Measurements from ENCODE around the gene MISP.

Gene MISP

GRCh38 chr19:769616-770015 is 18.7 kb downstream of the MISP start:
- TF ChIP-seq CTCF (IDR thresholded peaks at IDR 0.05) = no peak

GRCh38 chr19:771332-771785 is 20.4 kb downstream of the MISP start:
- no peak for TF ChIP-seq CTCF (IDR thresholded peaks at IDR 0.05)

DNA sequence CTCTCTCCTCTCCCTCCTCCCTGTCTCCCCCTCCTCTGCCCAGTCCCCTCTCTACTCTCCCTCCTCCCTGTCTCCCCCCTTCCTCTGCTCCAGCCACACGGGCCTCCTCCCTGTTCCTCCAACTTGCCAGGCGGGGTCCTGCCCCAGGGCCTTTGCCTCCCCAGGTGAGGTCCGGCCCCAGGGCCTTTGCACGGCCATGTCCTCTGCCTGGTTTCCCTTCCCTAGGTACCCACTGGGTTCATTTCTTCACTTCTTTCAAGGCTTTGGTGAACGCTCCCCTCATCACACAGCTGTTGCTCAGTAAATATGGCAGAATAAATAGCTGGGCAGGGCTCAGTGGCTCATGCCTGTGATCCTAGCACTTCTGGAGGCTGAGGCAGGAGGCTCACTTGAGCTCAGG is 21.2 kb downstream of the MISP start:
- no peak for TF ChIP-seq CTCF (IDR thresholded peaks at IDR 0.05)

- no peak for TF ChIP-seq CTCF (IDR thresholded peaks at IDR 0.05)
Observed at GRCh38 chr19:772730-773436, 22.0 kb downstream of the MISP start.

DNA sequence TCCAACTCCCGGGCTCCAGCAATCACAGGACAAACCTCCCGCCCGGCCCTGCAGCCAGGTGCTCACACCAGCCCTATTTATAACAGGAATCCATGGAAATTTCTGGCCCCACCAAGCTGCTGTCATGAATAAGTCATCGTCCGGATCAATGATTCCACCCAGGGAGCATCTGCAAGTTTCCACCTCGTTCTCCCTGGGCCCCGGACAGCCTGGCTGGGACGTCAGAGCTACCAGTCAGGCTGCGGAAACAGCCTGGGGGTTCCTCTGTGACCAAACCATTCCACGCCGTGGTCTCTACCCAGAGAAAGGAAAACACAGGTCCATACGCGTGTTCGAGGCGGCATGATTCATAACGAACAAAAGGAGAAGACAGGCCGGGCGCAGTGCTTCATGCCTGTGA is 25.6 kb downstream of the MISP start:
- TF ChIP-seq CTCF (IDR thresholded peaks at IDR 0.05) = no peak

GRCh38 chr19:778910-779653 is 28.2 kb downstream of the MISP start:
- TF ChIP-seq CTCF (IDR thresholded peaks at IDR 0.05) = no peak

DNA sequence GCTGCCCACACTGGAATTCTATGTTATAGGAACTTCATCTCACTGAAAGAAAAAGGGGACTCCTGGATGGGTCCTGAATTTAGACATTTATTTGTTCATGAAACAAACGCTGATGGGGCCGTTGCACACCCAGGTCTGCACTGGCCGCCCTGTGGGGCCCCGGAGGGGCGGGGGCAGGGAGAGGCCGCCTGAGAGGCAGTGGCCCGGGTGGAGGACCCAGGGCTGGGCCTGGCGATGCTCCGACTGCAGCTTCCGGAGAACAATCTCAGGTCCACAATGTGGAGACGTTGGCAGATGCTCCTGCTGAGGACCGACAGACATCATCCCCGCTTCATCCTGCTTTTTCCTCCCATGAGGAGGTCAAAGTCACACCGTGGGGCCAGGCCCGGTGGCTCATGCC is 30.0 kb downstream of the MISP start:
- no peak for TF ChIP-seq CTCF (IDR thresholded peaks at IDR 0.05)
